HG03064 (cell line): ENCODE results near the gene PDIA6.

Experiments
- ATAC-seq: cut with Tn5 transposase; IDR thresholded peaks from one replicate; pipeline ENCODE4 v1.9.1; 2021; ENCODE audit warnings: low read depth; ENCODE audit not compliant: unreplicated experiment

The PDIA6 gene

GRCh38 chr2:10768063-10768507, 44.5 kb downstream of the PDIA6 start:
- no peak for ATAC-seq

DNA sequence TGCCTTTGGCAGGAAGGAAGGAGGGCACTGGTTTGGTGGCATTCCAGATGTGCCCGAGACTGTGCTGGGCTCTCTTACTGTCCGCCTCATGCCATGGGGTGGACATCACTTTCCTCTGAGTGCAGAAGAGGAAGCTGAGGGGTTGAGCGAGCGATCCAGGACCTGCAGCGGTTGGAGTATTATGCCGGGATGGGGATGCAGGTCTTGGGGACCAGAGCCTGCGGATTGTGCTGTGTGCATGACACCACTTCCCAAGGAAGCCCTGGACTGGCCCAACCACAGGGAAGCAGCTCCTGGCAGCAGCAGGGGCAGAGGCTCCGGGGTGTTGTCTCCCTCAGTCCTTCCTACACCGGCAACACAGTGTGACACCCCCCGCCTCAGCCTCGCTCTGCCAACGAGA, 46.7 kb downstream of the PDIA6 start:
- ATAC-seq: no peak

DNA sequence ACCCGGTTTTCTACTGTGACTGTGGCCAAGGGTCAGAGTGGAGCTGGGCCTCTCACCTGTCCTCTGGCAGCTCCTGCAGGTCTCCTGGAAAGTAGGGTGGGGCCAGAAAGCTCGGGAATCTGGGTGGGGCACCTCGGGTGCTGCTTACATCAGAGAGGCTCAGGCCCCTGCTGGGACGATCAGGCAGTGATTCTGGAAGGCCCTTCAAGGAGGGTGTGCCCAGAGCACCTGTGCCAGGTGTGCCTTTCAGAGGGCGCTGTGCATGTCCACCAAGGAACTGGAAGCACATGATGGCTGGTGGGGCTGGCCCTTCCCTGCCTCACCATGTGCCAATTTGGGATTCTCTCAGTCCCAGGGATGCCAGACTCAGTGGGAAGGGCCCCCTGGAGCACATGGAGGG, 47.1 kb downstream of the PDIA6 start:
- ATAC-seq: no peak

- ATAC-seq: no peak
These were observed 47.7 kb downstream of the PDIA6 start for GRCh38 chr2:10764896-10765295.

- ATAC-seq: no peak
These were observed 48.3 kb downstream of the PDIA6 start for GRCh38 chr2:10764096-10764785.

DNA sequence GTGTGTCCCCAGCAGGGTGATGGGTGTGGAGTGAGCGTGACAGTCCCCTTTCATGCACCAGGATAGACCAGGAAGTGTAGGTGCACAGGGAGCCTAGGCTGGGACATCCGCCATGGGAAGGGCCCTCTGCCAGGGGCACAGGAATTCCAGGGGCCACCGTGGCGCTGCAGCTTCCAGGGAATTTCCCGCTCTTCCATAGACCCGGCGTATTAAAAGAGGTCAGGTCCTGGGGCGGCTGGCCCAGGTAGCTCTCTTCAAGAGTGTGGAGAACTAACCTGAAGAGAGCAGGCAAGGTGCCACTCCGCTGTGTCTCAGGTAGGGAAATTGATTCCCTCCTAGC, 49.2 kb downstream of the PDIA6 start:
- no peak for ATAC-seq

- ATAC-seq: no peak
These were observed 49.7 kb downstream of the PDIA6 start for GRCh38 chr2:10762651-10763460.

DNA sequence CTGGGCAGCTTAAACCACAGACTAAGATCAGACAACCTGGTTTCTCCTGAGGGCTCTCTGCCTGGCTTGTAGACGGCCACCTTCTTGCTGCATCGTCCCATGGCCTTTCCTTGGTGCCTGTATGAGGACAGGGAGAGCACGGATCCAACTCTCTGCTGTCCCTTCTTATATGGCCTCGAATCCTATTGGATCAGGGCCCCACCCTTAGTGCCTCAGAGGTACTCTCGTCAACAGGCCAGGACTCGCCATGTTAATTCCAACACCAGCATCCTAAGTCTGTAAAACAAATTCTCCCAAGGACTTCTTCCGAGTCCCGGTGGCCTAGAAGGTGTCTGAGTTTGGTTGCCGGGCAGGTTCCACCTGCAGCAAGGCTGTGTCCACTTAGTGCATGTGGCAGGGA, 51.0 kb downstream of the PDIA6 start:
- no peak for ATAC-seq

DNA sequence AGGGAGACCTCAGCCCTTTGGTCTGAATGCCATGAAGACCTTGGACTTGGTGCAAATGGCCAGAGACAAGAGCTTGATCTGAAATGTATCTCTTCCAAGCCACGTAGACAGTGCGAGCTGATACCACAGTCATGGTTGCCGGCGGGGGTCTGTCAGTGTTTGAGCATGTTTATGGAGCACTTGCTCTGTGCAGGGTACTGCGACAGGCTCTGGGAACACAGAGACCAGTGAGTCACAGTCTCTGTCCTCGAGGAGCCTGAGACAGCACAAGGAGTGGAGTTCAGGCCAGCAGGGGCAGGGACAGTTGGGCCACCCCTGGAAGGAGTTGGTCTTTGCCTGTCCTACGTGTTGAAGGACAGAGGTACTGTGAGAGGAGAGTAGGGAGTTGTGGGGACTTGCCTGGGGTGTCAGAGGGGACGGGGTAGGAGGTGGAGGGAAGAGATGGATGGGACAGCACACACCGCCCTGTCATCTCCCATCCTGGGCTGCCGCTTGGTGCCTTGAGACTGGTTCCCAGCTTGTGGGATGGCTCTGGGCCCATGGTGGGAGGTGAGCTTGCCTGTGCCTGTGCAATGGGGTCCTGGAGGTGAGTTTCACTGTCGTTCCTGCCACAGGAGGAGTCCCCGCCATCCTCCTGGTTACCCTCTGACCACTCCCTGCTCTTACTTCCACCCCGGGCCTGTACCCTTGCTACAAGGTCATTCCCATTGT, 51.6 kb downstream of the PDIA6 start:
- no peak for ATAC-seq

DNA sequence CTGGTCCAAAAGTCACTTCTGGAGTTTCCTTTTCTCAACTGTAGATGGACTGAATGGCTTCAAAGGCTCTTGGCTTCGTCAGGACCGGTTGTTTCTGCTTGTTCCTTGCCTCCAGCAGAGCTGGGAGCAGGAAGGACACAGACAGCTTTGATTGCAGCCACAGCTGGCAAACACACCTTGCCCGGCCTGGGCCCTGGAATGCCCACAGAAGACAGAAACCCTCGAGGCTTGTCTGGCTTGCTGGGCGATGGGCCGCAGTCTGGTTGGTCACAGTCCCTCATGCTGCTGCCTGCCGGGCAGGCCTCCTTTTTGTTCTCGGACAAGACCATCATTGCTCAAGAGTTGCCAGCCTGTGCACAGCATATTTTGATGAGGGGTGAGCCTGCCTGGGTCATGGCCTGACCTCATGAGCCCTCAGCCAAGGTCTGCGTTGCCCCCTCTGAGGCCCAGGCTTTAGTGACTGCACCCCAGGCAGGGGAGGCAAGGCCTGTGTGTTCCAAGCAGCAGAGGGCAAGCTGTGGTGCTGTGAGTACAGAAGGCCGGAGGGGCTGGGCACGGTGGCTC, 53.4 kb downstream of the PDIA6 start:
- no peak for ATAC-seq

DNA sequence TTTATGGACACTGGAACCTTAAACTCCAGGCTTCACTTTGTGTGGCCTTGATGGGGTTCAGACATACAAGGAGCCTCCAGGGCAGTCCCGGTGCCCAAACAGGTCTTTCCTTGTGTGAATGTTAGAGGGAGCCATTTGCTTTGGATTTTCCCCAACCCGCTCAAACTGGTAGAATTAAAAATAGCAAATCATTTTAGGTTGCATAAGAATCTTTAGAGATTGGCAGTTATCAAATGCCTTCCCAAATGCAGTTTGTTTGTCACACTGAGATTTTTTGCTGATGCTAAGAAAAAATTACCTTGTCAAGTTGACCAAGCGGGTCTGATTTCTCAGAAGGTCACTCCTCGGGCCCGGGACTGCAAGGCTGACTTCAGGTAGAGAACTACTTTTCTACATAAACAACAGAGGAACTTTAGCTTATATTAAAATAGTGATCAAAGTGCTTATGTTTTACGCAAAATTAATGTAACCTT, 54.7 kb downstream of the PDIA6 start:
- no peak for ATAC-seq

DNA sequence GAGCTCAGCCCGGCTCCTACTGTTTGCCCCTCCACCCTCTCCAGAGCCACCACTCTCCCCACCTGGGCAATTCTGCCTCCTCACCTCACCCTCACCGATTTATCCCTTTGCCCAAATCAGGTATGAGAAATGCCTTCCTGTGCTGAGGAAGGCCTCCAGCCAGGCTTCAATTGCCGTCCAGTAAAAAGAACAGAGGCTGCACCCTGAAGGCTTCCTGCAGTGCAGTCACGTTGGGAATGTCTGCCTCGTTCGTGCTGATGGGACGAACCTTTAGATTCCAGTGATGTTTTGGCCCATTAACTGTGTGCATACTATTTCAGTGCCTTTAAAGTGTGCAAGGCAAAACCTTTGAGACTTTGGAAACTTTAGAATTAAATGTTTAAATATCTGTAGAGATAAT, 57.0 kb downstream of the PDIA6 start:
- ATAC-seq: no peak

DNA sequence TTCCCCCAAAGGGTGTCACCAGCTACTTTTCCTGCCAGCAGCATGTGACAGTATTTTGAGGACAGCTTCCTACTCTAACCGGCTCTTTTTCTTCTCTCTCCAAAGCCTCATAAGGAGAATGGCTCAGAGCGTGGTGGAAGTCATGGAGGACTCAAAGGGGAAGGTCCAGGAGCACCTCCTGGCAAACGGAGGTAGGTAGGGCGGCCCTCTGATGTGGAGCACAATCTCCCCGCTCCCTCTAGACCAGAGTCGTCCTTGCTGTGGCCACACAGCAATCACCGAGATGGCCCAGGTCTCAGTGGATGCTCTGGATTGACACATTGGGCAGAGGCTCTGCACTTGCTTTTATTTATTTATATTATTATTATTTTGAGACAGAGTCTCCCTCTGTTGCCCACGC, 58.7 kb downstream of the PDIA6 start:
- ATAC-seq: no peak

DNA sequence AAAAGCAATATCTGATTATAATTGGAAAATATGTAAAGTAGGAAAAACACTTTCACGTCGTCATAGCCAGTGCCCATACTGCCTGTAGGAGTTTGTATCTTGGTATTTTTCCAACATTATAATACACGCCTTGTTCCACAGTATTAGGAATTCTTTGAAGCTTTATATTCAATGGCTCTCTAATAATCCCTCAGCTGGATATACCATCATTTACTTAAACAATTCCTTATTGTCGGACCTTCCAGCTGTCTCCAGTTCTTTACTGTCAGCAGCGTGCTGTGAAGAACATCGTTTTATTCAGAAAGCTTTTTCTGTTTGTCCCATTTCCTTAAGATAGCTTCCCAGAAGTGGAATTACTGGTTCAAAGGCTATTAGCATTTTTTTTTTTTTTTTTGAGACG, 59.4 kb downstream of the PDIA6 start:
- no peak for ATAC-seq

DNA sequence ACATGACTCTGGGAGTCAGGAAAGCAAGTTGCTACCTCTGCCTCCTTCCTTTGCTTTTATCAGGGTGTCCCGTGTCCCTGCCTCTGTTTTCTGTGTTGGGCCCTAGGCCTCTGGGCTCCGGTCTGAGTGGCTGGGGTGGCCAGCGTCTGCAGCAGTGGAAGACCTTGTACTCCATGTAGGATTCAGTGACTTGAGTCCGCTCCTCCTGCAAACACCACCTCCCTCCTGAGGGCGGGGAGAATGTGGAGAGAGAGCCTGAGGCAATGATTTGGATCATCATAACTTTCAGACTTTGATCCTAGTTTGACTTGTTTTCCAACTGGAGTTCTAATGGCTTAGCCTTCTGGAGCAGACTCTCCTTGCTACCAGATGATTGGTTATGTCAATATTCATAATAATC, 60.3 kb downstream of the PDIA6 start:
- ATAC-seq: no peak

- ATAC-seq: no peak
These were observed 62.0 kb downstream of the PDIA6 start for GRCh38 chr2:10750610-10751009.

- ATAC-seq: no peak
These were observed 69.9 kb downstream of the PDIA6 start for GRCh38 chr2:10742666-10743065.

- no peak for ATAC-seq
These were observed 71.4 kb downstream of the PDIA6 start for GRCh38 chr2:10741139-10741538.

DNA sequence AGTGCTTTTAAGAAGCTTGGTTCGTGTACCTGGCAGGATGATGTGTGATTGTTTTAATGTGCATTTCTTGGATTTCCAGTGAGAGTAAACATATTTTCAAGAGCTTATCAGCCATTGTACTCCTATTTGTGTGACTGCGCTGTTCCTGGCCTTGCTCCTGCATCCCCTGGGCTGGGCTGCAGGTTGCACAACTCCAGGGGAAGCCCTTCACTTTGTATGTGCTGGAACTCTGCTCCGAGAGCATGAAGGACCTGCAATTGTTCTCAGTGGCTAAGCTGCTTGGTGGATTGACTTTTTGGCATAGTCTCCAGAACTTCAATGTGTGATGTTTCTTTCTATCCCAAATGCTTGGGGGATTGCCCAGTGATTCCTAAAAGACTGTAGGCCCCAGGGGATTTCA, 72.4 kb downstream of the PDIA6 start:
- ATAC-seq: no peak

GRCh38 chr2:10738192-10738591, 74.4 kb downstream of the PDIA6 start:
- ATAC-seq: no peak

- ATAC-seq: no peak
These were observed 78.6 kb downstream of the PDIA6 start for GRCh38 chr2:10733980-10734379.
